SK-N-SH (cell line): ENCODE measurements around the gene OPCML. TPM values are rescaled to one million over a fixed set of nuclear protein-coding genes. Genes with fewer than 3 reads are reported as not detected.

ENCODE experiments used
- CTCF ChIA-PET: fragments of 300-600, 350-600 bp; formaldehyde crosslinking; extraction: SDS; loops from one replicate; lab custom pipeline; 2021; lab: Yijun Ruan, JAX
- POLR2A ChIA-PET: fragments of 350-600 bp; sonication (Branson Sonifier 250); formaldehyde crosslinking; extraction: SDS; loops from one replicate; lab custom pipeline; 2020; ENCODE audit warnings: antibody characterized with exemption, inconsistent platforms; lab: Yijun Ruan, JAX
- DNase-seq: peaks from one replicate; pipeline ENCODE4 v3.0.0; 2012
- H2AFZ ChIP-seq: fragments of 200-600 bp; sonication (generic); 2 replicates; pipeline ENCODE4 v1.8.1; 2016; ENCODE audit warnings: antibody characterized with exemption, mild to moderate bottlenecking, low read depth
- H3F3A ChIP-seq: fragments of 200-600 bp; sonication (generic); replicated peaks from 2 replicates; pipeline ENCODE3; 2016; ENCODE audit warnings: antibody characterized with exemption, mild to moderate bottlenecking; ENCODE audit not compliant: insufficient read depth
- H3K27ac ChIP-seq, 2 experiments: fragments of 200-500 bp in 1 of 2; fragments of 200-600 bp in 1 of 2; sonication (Bioruptor generic) in 1 of 2; sonication (generic), shearing (Covaris generic) in 1 of 2; 2 replicates each; pipeline versions ENCODE4 v1.5.1 to v1.6.1; 2014 to 2016; ENCODE audit warnings: low read depth in 2 of 2, inconsistent platforms in 1 of 2, low read length in 1 of 2, mild to moderate bottlenecking in 1 of 2, mixed read lengths in 1 of 2
- H3K27me3 ChIP-seq: fragments of 200-600 bp; sonication (generic), shearing (Covaris generic); 2 replicates; pipeline ENCODE4 v1.6.1; 2016; ENCODE audit warnings: mixed run types; ENCODE audit not compliant: insufficient read depth
- H3K36me3 ChIP-seq, 2 experiments: fragments of 200-500 bp in 1 of 2; fragments of 200-600 bp in 1 of 2; sonication (Bioruptor generic) in 1 of 2; sonication (generic) in 1 of 2; replicated peaks in 1 of 2; 2 replicates each; pipeline versions ENCODE3 to v1.5.1; 2014 to 2016; ENCODE audit warnings: low read length in 1 of 2, mild to moderate bottlenecking in 1 of 2; ENCODE audit not compliant: insufficient read depth in 2 of 2, control insufficient read depth in 1 of 2
- H3K4me1 ChIP-seq, 2 experiments: fragments of 200-500 bp in 1 of 2; fragments of 200-600 bp in 1 of 2; sonication (Bioruptor generic) in 1 of 2; sonication (generic), shearing (Covaris generic) in 1 of 2; 2 replicates each; pipeline versions ENCODE4 v1.5.1 to v1.6.1; 2014 to 2016; ENCODE audit warnings: low read depth in 1 of 2, low read length in 1 of 2, mixed run types in 1 of 2; ENCODE audit not compliant: insufficient read depth in 2 of 2, control insufficient read depth in 1 of 2
- H3K4me2 ChIP-seq: fragments of 200-600 bp; sonication (generic), shearing (Covaris generic); 2 replicates; pipeline ENCODE4 v1.6.1; 2017; ENCODE audit warnings: mixed run types
- H3K4me3 ChIP-seq, 2 experiments: fragments of 200-500 bp in 1 of 2; fragments of 200-600 bp in 1 of 2; sonication (Bioruptor generic) in 1 of 2; sonication (generic), shearing (Covaris generic) in 1 of 2; 2 replicates each; pipeline versions ENCODE4 v1.5.1 to v1.8.1; 2014 to 2016; ENCODE audit warnings: low read depth in 2 of 2, inconsistent platforms in 1 of 2, low read length in 1 of 2, mild to moderate bottlenecking in 1 of 2, mixed read lengths in 1 of 2, moderate library complexity in 1 of 2
- H3K79me2 ChIP-seq: fragments of 200-600 bp; sonication (generic); 2 replicates; pipeline ENCODE4 v1.8.1; 2017; ENCODE audit warnings: mild to moderate bottlenecking; ENCODE audit not compliant: insufficient read depth
- H3K9ac ChIP-seq: fragments of 200-600 bp; sonication (generic); 2 replicates; pipeline ENCODE4 v1.6.1; 2017; ENCODE audit warnings: mixed run types
- H3K9me2 ChIP-seq: fragments of 200-600 bp; sonication (generic); 2 replicates; pipeline ENCODE4 v1.6.1; 2017; ENCODE audit warnings: mixed run types
- H3K9me3 ChIP-seq: fragments of 200-600 bp; sonication (generic); 2 replicates; pipeline ENCODE4 v1.6.1; 2017; ENCODE audit warnings: mixed run types, mild to moderate bottlenecking, moderate library complexity
- H4K20me1 ChIP-seq: fragments of 200-600 bp; sonication (generic); 2 replicates; pipeline ENCODE4 v1.6.1; 2017; ENCODE audit warnings: mild to moderate bottlenecking, mixed run types; ENCODE audit not compliant: insufficient read depth
- CTCF ChIP-seq: fragments of 200-600 bp; sonication (generic); IDR thresholded peaks from 2 replicates; pipeline ENCODE4 v1.6.1; 2017; ENCODE audit warnings: antibody characterized with exemption, mild to moderate bottlenecking, moderate library complexity
- ELF1 ChIP-seq: IDR thresholded peaks from 2 replicates; pipeline ENCODE4 v1.4.0; 2012
- EZH2phosphoT487 ChIP-seq: fragments of 200-600 bp; sonication (generic); IDR thresholded peaks from 2 replicates; pipeline ENCODE4 v1.6.1; 2017; ENCODE audit warnings: low read depth, mixed run types, mild to moderate bottlenecking, antibody characterized with exemption, moderate library complexity, borderline replicate concordance
- FOSL2 ChIP-seq: IDR thresholded peaks from 2 replicates; pipeline ENCODE4 v1.4.0; 2012; ENCODE audit warnings: low read depth, mild to moderate bottlenecking, moderate library complexity, borderline replicate concordance
- FOXJ3 ChIP-seq: sonication (generic); formaldehyde crosslinking; IDR thresholded peaks from 2 replicates; pipeline ENCODE4 v1.5.1; 2020; ENCODE audit warnings: mild to moderate bottlenecking, missing genetic modification reagents
- FOXM1 ChIP-seq: IDR thresholded peaks from 2 replicates; pipeline ENCODE4 v1.4.0; 2012; ENCODE audit warnings: low read depth, mild to moderate bottlenecking
- GABPA ChIP-seq: IDR thresholded peaks from 2 replicates; pipeline ENCODE4 v1.4.0; 2012; ENCODE audit warnings: low read depth, mild to moderate bottlenecking
- GATA2 ChIP-seq: sonication (generic); formaldehyde crosslinking; IDR thresholded peaks from 2 replicates; pipeline ENCODE4 v1.5.0; 2020; ENCODE audit warnings: mild to moderate bottlenecking, missing genetic modification reagents
- IRF3 ChIP-seq: fragments of 150-350 bp; IDR thresholded peaks from 2 replicates; pipeline ENCODE4 v1.6.1; 2016; ENCODE audit warnings: mild to moderate bottlenecking, low read depth, low read length
- JUND ChIP-seq: IDR thresholded peaks from 2 replicates; pipeline ENCODE4 v1.4.0; 2012
- NRF1 ChIP-seq: IDR thresholded peaks from 2 replicates; pipeline ENCODE4 v1.6.1; 2012; ENCODE audit warnings: low read depth, mild to moderate bottlenecking, low read length
- RAD21 ChIP-seq: IDR thresholded peaks from 2 replicates; pipeline ENCODE4 v1.6.1; 2012; ENCODE audit warnings: mild to moderate bottlenecking, low read length
- RCOR1 ChIP-seq: fragments of 150-350 bp; IDR thresholded peaks from 2 replicates; pipeline ENCODE4 v1.6.1; 2017; ENCODE audit warnings: antibody characterized with exemption, low read length
- RFX5 ChIP-seq: IDR thresholded peaks from 2 replicates; pipeline ENCODE4 v1.6.1; 2012; ENCODE audit warnings: mild to moderate bottlenecking, improper control_type of control experiment, low read length
- SMC3 ChIP-seq: IDR thresholded peaks from 2 replicates; pipeline ENCODE4 v1.6.1; 2012; ENCODE audit warnings: low read depth, low read length, improper control_type of control experiment
- TAF1 ChIP-seq: IDR thresholded peaks from 2 replicates; pipeline ENCODE4 v1.6.1; 2012; ENCODE audit warnings: low read depth, mild to moderate bottlenecking, low read length, moderate library complexity, borderline replicate concordance
- TCF12 ChIP-seq: IDR thresholded peaks from 2 replicates; pipeline ENCODE4 v1.4.0; 2012
- TEAD4 ChIP-seq: IDR thresholded peaks from 2 replicates; pipeline ENCODE4 v1.4.0; 2012; ENCODE audit warnings: mild to moderate bottlenecking, borderline replicate concordance; ENCODE audit not compliant: insufficient read depth
- YY1 ChIP-seq: IDR thresholded peaks from 2 replicates; pipeline ENCODE4 v1.4.0; 2012; ENCODE audit warnings: low read depth, mild to moderate bottlenecking
- ZBTB33 ChIP-seq: IDR thresholded peaks from 2 replicates; pipeline ENCODE4 v1.4.0; 2012; ENCODE audit warnings: low read depth, borderline replicate concordance
- WGBS: methylation state at CpG from one replicate; pipeline ENCODE4 v1.1.6; 2017; ENCODE audit warnings: low lambda C conversion rate; 5-methylcytosine and 5-hydroxymethylcytosine counted together
- polyA plus RNA-seq, 3 experiments: library from polyadenylated mRNA; depleted of rRNA; stranded (reverse); fragments of >200 nt; gene quantifications; 2 replicates each; pipeline ENCODE4 v1.2.3, GENCODE V29; 2012

The OPCML gene
- polyA plus RNA-seq, 1 of the 3 experiments (the other 2 are of a cell fraction), result not detected

- no peak overlapping the region for H2AFZ ChIP-seq
- no peaks in the 10 kb centered on the region for H3F3A ChIP-seq
- TF ChIP-seq JUND (no peak), TAF1 (no peak), RCOR1 (no peak), YY1 (no peak), NRF1 (no peak)
- TF ChIP-seq, all 33 proteins: peak for 0
- Histone ChIP-seq H3K9me2 (no peaks in the 10 kb centered on the region), H3K79me2 (no peaks in the 10 kb centered on the region), H3K36me3 (no peaks in the 10 kb centered on the region), H3K9me3 (no peaks in the 10 kb centered on the region), H3K27me3 (no peaks in the 10 kb centered on the region), H3K27ac (no peak overlapping the region), H3K4me1 (no peaks in the 10 kb centered on the region), H3K4me3 (no peak overlapping the region), H4K20me1 (no peaks in the 10 kb centered on the region), H3K9ac (no peak overlapping the region), H3K4me2 (no peak overlapping the region)
- CTCF ChIA-PET, result interaction anchor here (0.5 kb wide), 1 partner anchor 424 kb away, joined by 3 read pairs; no protein-coding TSS in a partner anchor
- no peak for DNase-seq
- 8% methylated on average over 1 of the region's 1 CpG for WGBS
- POLR2A ChIA-PET, result no interaction called here
Observed at GRCh38 chr11:132692891-132693290, 839.4 kb downstream of the OPCML start.

- no peak overlapping the region for H2AFZ ChIP-seq
- WGBS, result 16% methylated on average over 6 of the region's 6 CpGs
- H3F3A ChIP-seq, result no peaks in the 10 kb centered on the region
- H3K27me3 ChIP-seq, result no peaks in the 10 kb centered on the region
- no peak for DNase-seq
- H3K9me3 ChIP-seq, result no peaks in the 10 kb centered on the region
- H3K4me1 ChIP-seq, result no peaks in the 10 kb centered on the region
- H3K4me3 ChIP-seq, result no peak overlapping the region
- POLR2A ChIA-PET, result no interaction called here
- H3K27ac ChIP-seq, result no peak overlapping the region
- H3K4me2 ChIP-seq, result no peak overlapping the region
- no peak for TF ChIP-seq FOSL2
- TF ChIP-seq GABPA, result no peak
- TF ChIP-seq FOXJ3 (CRISPR knock-in tag), result no peak
- no peak for TF ChIP-seq CTCF
- no peak for TF ChIP-seq SMC3
- TF ChIP-seq YY1, result no peak
- no peak for TF ChIP-seq ELF1
- no peak for TF ChIP-seq FOXM1
- TF ChIP-seq EZH2phosphoT487, result no peak
- no peak for TF ChIP-seq TCF12
- TF ChIP-seq IRF3, result no peak
- TF ChIP-seq RAD21, result no peak
- TF ChIP-seq ZBTB33, result no peak
- TF ChIP-seq GATA2 (CRISPR knock-in tag), result no peak
- no peak for TF ChIP-seq JUND
- TF ChIP-seq TEAD4, result no peak
- no peak for TF ChIP-seq RFX5
- no peak for TF ChIP-seq NRF1
- no peak overlapping the region for H3K9ac ChIP-seq
- CTCF ChIA-PET, result no interaction called here
- H3K36me3 ChIP-seq, result no peaks in the 10 kb centered on the region
- no peaks in the 10 kb centered on the region for H4K20me1 ChIP-seq
- H3K79me2 ChIP-seq, result no peaks in the 10 kb centered on the region
- no peaks in the 10 kb centered on the region for H3K9me2 ChIP-seq
Observed at GRCh38 chr11:132691848-132692550, 840.3 kb downstream of the OPCML start.
